Measurements from ENCODE around the gene PDIA5. TPM values are rescaled to one million over a fixed set of nuclear protein-coding genes. Genes with fewer than 3 reads are reported as not detected.

Gene PDIA5
- total RNA-seq, 1 donor: 20.2 TPM

Other genes starting within 250 kb of the PDIA5 start
- 0.27 TPM for gene SEMA5B, start 39.3 kb upstream of the PDIA5 start, total RNA-seq
- gene SEC22A, start 134.9 kb downstream of the PDIA5 start, total RNA-seq: 18.6 TPM

Measured in hematopoietic multipotent progenitor cell (in vitro differentiated cells).